ENCODE results near the gene CTNNA1.

The CTNNA1 gene

GRCh38 chr5:138953387-138954256 is 200.4 kb downstream of the CTNNA1 start:
- H3K4me3 ChIP-seq (ENCODE audit: low read length): no peak overlapping the region
- DNase-seq (ENCODE audit: low read depth): peak; percentile 52
- TF ChIP-seq, protein P1, sequence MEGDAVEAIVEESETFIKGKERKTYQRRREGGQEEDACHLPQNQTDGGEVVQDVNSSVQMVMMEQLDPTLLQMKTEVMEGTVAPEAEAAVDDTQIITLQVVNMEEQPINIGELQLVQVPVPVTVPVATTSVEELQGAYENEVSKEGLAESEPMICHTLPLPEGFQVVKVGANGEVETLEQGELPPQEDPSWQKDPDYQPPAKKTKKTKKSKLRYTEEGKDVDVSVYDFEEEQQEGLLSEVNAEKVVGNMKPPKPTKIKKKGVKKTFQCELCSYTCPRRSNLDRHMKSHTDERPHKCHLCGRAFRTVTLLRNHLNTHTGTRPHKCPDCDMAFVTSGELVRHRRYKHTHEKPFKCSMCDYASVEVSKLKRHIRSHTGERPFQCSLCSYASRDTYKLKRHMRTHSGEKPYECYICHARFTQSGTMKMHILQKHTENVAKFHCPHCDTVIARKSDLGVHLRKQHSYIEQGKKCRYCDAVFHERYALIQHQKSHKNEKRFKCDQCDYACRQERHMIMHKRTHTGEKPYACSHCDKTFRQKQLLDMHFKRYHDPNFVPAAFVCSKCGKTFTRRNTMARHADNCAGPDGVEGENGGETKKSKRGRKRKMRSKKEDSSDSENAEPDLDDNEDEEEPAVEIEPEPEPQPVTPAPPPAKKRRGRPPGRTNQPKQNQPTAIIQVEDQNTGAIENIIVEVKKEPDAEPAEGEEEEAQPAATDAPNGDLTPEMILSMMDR (conservative IDR thresholded peaks at IDR 0.05; ENCODE audit: low read depth, low read length): no peak

- TF ChIP-seq, protein P1 (conservative IDR thresholded peaks at IDR 0.05; ENCODE audit: low read depth, low read length): no peak
- no peak overlapping the region for H3K4me3 ChIP-seq (ENCODE audit: low read length)
- DNase-seq (ENCODE audit: low read depth): no peak
Measured at GRCh38 chr5:138954257-138955012, 201.2 kb downstream of the CTNNA1 start.

DNA sequence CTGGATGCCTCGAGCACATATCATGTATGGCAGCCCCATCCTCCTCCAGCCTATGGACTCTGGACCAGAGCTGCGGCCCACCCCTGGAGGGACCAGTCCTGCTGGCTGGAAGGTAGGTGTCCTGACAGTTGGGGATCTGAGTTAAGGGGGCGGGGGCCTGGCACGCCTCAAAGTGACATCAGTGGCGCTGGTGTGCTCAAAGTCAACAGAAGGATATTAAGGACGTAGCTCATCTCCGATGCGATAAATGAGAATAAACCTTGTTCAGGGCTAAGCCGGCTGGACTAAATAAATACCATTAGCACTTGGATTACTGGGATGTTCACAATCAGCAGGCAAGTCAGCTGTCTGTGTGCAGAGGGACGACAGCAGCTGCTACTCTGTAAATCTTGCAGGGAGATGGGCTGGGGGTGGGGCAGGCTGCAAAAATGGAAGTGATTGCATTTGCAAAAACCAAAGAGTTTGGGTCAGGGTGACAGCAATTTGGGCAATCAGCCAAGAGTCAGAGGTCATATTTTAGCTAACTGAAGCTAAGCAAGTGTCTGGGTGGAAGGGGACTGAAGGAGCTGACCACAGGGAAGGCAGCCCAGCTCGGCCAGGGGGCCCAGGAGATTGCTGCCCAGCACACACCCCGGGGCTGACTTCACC is 201.9 kb downstream of the CTNNA1 start:
- DNase-seq (ENCODE audit: low read depth): no peak
- TF ChIP-seq, protein P1 (conservative IDR thresholded peaks at IDR 0.05; ENCODE audit: low read depth, low read length): no peak
- H3K4me3 ChIP-seq (ENCODE audit: low read length): no peak overlapping the region

- DNase-seq (ENCODE audit: low read depth): no peak
- TF ChIP-seq, protein P1 (conservative IDR thresholded peaks at IDR 0.05; ENCODE audit: low read depth, low read length): no peak
- H3K4me3 ChIP-seq (ENCODE audit: low read length): no peak overlapping the region
Measured at GRCh38 chr5:138955671-138956295, 202.6 kb downstream of the CTNNA1 start.

- TF ChIP-seq, protein P1 (conservative IDR thresholded peaks at IDR 0.05; ENCODE audit: low read depth, low read length): no peak
- DNase-seq (ENCODE audit: low read depth): no peak
- H3K4me3 ChIP-seq (ENCODE audit: low read length): no peak overlapping the region
Measured at GRCh38 chr5:138956801-138957200, 203.6 kb downstream of the CTNNA1 start.

DNA sequence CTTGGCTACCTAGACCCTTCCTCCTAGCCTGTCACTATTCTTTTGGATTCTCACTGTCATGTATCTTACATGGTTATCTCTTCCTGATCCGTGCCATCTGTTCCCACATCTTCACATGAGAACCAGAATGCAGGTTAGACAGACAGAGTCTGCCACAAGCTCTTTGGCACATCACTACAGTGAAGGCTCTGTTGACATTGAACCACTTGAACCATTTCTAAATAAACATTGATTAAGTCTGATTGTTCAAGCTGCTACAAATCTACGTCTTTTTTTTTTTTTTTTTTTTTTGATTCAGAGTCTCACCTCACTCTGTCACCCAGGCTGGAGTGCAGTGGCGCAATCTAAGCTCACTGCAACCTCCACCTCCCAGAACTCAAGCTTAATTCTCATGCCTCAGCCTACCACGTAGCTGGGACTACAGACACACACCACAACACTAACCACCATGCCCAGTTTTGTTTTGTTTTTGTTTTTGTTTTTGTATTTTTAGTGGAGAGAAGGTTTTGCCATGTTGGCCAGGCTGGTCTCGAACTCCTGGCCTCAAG is 207.0 kb downstream of the CTNNA1 start:
- H3K4me3 ChIP-seq (ENCODE audit: low read length): no peak overlapping the region
- TF ChIP-seq, protein P1 (conservative IDR thresholded peaks at IDR 0.05; ENCODE audit: low read depth, low read length): no peak
- DNase-seq (ENCODE audit: low read depth): no peak

All from retinal pigment epithelial cell (primary cell).